Frontal cortex (tissue), 4 donors: ENCODE data around the gene LHFPL3. TPM values are rescaled to one million over a fixed set of nuclear protein-coding genes. Genes with fewer than 3 reads are reported as not detected.
A peak's percentile ranks its signal among the peaks of the same experiment; 100 is the strongest.

ENCODE experiments used
- DNase-seq, 2 donors: peaks; one replicate each; pipeline ENCODE4 v3.0.0; 2012; ENCODE audit warnings: low spot score in 2 of 2
- FAIRE-seq: peaks from 2 replicates; lab custom pipeline; 2012; peaks lifted over from hg19 to GRCh38; lab: Jason Lieb, UNC
- total RNA-seq: library from RNA; depleted of rRNA; stranded (reverse); fragments of >200 nt; gene quantifications from one replicate; pipeline ENCODE4 v1.2.3, GENCODE V29; 2014
- donor health status: control.
- donor health status: control.
- donor health status: control.

LHFPL3 gene
- total RNA-seq, 1 donor from 2014 or later, result 24.1 TPM

DNA sequence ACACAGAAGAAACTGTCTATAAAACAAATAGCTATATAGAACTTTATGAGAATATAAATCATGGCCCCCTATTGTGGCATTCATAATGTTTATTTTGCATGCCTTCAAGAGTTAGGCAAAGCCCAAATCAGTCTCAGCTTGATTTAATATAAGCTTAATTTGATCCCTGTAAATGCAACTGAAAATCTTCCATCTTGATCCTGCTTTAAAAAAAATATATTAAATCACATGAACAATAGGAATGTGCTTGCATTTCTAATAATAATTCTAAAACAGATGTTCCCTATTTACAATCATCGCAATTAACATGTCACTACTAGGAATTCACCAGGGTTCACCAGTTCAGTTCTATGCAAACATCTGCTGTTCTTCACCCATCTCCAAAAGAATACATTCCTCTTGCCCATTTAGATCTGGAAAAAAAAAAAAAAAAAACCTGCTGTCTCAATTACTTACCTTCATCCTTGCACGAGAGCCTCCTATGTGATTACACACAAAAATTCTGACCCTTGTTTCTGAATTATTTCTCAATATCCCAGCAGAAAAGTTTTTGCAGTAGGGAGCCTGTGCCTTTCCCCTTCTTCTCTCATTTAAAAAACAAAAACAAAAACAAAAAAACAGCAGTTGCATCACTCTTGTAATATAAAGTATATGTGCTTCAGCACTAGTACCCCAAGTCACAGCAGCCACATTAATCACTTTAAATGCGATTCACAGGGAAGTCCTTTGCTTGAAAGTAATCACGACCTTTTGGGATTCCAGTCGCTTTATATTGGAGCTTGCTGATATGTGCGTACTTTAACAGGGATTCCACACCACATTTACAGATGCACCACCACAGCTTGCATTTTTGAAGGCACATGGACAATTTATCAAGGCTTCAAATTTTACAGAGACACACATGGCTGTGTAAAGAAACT lies 490.8 kb downstream of the LHFPL3 start:
- DNase-seq, result no peak
- FAIRE-seq, result no peak

DNA sequence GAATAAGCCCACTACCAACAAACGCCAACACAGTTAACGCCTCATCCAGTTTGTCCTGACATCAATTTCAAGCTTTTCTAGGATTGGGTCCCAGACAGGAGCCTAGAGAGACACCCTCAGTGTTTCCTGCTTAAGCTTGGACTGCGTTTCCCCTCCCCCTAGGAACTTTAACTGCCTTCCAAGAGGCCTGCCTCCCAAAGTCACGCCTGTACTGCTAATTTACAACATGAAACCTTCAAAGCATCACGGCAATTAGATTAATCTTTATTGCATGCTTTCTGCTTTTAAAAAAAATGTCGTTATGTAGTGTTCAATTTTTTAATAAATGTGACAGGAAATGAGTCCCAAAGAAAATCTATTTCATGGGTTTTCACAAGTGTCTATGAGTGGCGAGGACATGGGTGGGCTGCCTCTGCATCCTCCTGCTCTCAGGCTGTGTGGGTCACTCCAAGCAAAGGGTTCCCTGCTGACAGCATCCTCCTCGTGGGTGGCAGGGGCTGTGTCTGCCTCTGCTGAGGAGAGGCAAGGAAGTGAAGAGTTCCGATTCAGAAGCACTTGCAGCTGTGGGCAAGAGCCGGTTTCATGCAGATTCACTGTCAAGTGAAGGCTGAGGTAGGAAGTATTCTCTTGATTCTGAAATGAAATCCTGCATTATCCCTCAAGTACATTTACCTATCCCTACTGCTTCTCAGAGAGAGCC lies 492.6 kb downstream of the LHFPL3 start:
- DNase-seq (no peak), FAIRE-seq (no peak)

DNA sequence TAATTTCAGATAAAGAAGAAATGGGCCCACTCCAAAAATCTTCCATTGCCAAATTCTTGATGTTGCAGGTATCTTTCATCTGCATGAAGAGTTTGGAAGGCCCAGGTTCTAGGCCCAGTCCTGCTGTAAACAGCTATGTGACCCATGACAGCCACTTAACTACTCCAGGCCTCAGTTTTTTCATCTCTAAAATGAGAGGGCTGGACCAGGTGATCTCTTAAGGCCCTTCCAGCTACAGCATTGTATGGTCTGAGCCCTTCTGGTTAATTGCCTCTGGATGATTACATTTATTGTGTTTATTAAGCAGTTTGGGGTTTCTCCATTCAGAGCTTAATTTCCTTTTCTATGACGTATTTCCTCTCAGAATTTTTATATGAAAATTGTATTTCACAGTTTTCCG lies 494.8 kb downstream of the LHFPL3 start:
- DNase-seq, result no peak
- FAIRE-seq, result no peak

DNA sequence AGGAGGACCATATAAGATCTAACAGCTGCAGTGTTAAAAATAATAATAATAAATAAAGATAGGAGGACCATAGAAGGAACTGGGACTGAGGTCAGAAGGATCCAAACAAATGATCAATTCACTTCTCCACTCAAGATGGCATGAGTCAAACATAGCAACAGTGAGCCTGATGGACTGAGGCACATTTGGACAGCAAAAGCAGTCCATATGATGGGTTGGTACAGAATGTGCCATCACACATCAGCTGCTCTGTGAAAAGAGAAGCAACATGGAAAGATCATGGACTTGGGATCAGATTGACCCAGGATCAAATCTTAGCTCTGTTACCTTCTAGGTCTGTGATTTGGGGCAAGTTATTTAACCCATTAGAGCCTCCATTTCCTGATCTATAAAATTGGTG lies 496.7 kb downstream of the LHFPL3 start:
- DNase-seq (no peak), FAIRE-seq (no peak)

DNA sequence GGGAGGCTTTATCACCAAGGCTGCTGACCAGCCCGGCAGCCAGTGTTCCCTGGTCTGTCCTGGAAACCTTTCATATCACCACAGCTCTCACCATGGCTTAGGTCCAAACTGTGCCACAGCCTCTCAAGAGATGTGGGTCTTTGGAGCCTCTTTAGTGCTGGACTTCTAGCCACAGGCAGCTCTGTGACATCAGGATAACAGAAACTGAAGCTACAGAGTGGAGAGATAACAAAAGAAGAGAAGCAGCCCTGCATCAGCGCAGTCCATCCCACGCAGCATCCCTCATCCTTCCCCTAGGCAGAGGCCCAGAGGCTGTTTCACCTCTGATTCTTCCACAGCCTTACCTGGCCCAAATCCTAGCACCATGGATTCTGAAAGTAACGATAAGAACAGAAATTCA lies 497.7 kb downstream of the LHFPL3 start:
- FAIRE-seq (no peak), DNase-seq (no peak)

DNA sequence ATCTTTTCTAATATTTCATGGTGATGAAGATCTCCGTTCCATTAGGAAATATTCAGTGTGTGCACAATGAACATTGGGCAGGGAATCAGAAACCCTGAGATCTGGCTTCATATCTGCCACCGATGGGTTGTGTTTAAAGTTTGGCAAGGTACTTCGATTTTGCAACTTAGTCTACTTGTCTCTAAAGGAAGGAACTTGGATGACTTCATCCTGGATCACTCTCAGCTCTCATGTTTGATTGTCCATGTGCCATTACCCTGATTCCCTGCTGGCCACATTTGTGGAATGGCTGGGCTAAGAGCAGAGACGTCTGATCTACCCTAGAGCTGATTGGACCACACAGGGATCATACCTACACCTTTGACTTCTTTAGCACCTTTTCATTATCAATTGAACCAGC lies 508.6 kb downstream of the LHFPL3 start:
- DNase-seq, result no peak
- no peak for FAIRE-seq

DNA sequence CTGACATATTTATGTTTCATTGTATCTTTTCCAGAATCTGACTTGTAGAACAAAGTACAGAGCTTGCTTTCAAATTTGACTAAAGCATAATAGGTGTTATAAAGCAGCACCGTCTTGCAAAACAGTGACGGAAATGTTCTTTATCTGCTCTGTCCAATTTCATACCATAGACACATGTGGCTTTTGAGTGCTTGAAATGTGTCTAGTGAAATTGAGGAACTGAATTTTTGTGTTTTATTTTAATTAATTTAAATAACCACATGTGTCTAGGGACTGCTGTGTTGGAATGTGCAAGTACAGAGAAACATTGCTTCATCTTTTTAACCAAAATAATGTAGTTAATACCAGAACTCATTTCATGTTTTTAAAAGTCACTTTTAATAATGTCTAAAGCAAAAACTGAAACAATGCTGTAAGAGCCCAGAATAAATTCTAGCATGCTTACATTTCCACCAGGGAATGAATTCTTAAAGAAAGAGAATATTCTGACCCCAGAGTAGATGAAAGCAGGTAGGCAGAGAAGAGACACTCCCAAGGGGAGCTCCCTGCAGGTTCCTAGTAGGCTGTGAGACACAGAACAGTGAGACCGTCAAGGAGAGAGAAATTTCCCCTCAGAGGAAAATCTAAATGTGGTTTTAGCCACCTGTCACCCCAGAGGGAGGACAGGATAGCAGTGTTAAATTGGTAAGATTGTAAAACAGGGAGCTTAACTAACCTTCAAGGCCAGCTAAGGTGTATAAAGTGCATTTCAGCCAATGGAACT lies 510.3 kb downstream of the LHFPL3 start:
- FAIRE-seq, result no peak

DNA sequence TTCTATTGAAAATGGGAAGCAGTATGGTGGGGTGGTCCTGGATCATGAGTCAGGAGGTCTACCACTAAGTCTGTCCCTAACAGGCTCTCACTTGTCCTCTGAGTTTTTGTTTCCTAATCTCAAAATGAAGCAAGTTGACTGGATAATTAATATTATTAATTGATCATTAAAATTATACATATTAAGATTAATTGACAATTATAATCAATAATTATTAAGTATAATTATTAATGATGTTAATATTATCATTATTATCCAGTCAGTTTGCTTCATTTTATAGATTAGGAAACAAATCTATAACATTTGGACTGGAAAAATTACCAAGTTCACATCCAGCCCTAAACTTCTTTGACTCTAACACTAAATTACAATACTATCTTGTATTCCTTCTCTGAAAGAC lies 511.4 kb downstream of the LHFPL3 start:
- DNase-seq (no peak), FAIRE-seq (peak; percentile 26)

More for the DNA sequence above, 510.3 kb downstream of the LHFPL3 start:
- DNase-seq, result no peak

DNA sequence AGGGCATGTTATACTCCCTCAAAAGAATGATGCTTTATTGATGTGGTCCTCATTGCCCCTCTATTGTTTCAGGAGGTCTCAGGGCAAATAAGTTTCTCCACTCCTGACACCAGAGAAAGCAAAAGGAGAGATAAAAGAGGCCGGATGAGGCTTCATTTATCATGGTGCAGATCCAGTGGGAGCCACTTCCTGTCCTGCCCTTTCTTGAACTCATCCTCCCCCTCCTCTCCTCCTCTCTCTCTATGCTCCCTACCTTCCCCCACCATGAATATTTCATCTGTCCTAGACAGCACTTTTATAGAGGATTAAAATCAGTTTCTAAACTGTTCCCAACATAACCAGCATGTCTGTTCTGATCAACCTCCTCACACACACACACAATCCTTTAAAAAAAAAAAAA lies 513.4 kb downstream of the LHFPL3 start:
- FAIRE-seq, result no peak
- DNase-seq, result no peak

DNA sequence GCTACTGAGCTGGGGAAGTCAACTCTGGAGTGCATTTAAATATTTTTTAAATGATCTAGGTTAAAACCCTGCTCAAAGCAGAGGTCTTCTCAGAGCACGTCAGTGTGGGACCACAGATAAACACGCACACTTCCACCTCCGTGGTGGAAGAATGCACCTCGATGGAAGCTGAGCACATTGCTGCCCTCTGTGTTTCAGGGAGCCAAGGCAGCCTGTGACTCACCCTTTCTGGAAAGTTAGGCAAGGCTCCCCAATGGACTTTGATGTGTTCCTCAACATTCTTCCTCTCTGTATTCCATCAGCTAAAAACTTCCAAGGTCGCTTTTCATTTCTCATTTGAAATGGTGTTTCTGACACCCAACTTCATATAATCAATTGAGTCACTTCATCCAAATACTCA lies 514.8 kb downstream of the LHFPL3 start:
- DNase-seq (no peak), FAIRE-seq (no peak)

DNA sequence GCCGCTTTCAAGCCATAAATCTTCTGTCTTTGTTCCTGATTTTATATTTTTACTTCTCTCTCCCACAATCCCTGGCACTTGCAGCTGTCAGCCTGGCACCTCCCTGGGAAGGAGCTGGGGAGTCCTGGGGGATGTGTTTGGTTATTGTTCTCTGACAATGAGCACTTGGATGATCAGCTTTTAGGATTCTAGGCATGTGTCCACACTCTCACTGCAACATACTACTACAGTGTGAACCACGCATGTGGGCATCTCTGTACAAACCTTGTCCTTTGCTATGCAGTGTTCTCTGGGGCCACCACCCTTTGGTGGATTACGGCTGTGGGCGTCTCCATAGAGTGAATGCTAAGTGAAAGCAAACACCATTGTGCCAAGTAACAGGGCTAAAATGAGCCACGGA lies 517.2 kb downstream of the LHFPL3 start:
- DNase-seq (peak; percentile 18 to 24), FAIRE-seq (no peak)

DNA sequence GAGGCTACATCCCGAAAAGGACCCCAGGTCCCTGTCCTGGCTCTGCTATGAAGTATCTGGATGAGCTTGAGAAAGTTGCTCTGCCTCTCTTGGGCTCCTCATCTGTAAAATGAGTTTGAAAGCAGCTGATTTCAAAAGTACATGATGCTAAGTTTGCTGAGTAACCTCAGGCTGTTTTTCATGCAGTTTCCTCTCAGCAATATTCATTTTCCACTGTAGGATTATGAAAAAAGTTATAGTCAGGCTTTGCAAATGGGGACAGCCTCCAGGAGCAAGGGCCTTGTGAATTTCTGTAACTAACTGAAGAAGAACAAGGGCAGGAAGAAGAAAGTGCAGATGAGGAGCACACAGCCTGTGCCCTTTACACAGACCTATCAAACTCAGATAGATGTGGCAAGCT lies 518.3 kb downstream of the LHFPL3 start:
- DNase-seq (no peak), FAIRE-seq (no peak)

DNA sequence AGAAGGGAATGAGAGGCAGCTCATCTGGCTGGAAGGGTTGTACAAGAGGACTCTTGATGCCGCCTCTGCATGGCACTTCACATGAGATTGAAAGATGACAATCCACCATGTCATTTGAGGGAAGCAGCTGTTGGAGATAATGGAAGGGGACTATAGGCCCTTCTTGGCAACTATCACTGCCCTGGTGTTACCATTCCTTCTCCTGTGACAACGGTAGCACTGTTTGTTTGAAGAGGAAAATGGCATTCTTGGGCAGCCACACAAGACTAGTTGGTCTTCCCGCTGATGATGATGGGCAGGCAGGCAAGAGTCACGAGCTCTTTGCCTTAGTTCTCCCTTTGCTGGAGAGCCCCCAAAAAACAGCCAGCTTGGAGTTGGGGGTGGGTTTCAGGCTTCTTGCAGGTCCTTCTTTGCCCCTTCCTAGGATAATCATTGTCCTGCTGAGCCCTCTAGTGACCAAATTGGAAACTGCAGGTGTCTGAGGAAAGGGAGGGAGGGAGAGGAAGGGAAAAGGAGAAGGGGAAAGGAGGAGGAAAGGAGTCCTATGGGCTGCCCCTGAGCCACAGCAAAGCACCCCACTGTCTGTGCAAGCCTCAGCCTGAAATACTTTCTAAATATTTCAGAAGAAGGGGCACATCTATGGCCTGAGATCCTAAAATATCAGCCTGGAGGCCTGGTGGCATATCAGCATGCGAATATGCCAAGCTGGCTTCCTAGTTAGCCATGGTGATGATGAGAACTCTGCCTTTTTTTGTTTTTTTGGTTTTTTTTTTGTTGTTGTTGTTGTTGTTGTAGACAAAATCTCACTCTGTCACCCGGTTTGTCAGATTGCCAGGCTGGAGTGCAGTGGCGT lies 520.0 kb downstream of the LHFPL3 start:
- DNase-seq (peak; percentile 14 to 48), FAIRE-seq (no peak)

DNA sequence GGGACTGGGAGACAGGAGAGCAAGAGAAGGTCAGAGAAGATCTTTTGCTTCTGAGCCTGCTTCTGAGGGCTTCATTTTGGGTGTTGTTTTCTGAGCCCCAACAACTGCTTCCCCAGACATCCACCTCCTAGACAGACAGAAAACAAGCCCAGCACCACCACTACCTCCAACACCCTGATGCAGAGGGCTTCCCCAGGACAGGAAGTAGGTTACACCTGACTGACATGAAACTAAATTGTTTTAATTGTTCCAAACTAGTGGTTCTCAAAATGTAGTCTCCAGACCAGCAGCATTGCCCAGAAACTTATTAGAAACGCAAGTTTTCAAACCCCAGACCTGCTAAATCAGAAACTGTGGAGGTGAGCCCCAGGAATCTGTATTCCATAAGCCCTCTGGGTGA lies 522.0 kb downstream of the LHFPL3 start:
- FAIRE-seq (no peak), DNase-seq (no peak)

DNA sequence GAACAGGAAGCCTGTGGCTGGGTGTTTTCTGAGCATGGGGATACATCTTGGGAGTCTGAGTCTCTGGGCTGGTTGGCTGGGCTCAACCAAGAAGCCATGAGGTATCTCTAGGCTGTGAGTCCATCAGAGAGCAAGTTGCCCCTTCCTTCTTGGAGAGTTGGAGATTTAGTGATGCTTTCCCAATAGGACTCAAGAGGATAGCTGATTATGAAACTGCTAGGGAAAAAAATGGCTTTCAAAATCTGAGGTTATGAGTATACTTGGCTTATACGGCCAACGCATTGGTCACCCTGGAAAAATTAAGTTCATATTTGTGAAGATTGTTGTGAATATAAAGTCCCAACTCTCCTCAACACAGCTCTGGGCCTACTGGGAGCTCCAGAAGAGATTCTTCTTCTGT lies 522.9 kb downstream of the LHFPL3 start:
- no peak for DNase-seq
- FAIRE-seq, result no peak

DNA sequence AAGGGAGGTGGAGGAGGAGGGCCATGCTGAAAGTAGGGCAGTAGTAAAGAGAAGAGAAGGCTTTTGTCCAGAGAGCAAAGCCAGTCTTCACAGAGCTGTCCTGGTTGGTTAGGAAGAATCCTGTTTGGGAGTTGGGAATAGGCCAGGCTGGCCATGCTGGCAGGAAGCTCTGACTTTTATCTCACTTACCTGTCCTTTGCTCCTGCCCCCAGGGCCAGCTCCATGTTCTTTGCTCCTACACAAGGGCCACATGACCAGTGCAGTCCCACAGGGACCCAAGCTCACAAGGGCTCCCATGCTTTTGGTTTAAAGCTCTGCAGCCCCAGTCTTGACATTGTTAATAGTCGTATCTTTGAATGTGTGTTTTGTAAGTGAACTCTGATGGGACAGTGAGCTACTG lies 524.0 kb downstream of the LHFPL3 start:
- FAIRE-seq, result no peak

DNA sequence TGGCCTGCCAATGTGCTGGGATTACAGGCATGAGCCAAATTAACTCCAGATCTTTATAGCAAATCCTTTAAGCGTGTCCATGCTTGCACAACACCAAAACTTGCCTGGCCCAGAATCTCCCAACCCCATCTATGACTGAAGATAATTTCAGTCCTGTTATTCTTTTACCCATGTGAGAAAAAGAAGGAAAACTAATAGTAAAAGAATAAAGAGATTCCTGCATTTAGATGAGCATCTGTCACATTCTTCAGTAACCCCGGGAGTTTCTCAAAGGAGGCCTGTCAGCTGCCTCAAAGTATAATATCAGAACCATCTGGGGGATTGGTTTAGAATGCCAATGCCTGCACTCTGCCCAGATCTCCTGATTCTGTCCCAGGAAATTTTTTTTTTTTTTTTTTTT lies 527.5 kb downstream of the LHFPL3 start:
- DNase-seq (no peak), FAIRE-seq (no peak)

More for the DNA sequence above, 524.0 kb downstream of the LHFPL3 start:
- no peak for DNase-seq

DNA sequence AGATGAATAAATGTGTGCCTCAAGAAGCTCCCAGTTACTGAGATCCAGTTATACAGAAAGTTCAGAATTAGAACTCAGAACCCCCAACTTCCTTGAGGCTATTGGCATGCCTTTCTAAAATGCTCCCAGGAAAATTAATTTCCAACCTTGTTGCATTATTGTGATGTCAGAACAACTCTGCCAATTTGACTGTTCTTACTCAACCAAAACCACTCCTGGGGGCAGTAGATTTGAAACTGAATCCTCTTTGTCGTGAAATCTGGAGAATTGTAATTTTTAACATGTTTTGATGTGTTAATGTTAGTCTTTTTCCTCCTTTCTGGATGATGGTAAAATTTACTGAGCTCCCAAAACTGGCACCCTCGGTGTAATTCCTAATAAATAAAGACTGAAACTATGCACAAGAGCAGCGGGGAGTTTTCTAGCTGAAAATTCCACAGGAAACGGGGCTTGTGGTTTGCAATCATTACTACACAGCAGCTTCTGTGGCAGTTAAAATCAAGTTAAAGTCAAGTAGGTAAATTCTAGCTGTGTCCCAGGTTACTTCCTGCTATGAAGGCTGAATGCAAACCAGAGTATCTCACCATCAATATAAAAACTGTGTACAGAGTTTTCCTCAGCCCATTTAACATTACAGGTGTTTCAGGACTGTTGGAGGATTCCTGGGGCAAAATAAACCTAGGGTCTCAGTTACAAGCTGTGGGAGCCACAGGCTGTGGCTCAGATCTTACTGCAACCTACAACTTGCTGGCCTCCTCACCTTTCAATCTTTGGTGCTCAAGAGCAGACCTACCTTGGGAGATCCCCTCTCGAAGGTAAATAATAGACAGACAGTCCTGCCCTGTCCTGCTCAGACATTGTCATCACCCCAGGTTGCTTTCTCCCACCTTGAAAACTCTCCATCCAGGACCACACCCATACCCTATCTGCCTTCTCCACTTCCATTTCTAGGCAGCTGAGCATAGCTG lies 529.3 kb downstream of the LHFPL3 start:
- no peak for FAIRE-seq

More for the DNA sequence above, 529.3 kb downstream of the LHFPL3 start:
- DNase-seq, result no peak
